ENCODE results near the gene TMEM87A. TPM values are rescaled to one million over a fixed set of nuclear protein-coding genes. Genes with fewer than 3 reads are reported as not detected.

Gene TMEM87A
- total and polyA plus RNA-seq, 2 donors (not counting 1 experiment from before 2014, with no cell fraction given) = 44.8 to 61.8 TPM

DNA sequence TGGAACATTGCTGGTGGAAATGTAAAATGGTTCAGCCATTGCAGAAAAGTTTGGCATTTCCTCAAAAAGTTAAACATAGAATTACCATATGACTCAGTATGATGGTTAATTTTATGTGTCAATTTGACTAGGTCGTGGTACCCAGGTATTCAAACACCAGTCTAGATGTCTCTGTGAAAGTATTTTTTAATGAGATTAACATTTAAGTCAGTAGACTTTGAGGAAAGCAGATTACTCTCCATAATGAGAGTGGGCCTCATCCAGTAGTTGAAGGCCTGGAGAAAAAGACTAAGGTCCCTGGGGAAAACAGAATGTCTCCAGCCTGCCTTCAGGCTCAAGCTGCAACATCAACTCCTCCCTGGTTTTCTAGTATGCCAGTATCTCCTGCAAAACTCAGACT is 42.3 kb upstream of the TMEM87A start:
- DNase-seq (ENCODE audit: low read depth in 2 of 2) = no peak
- Histone ChIP-seq H3K4me2 (ENCODE audit: extremely low read depth, insufficient read depth, low read length) (no peak overlapping the region), H3K36me3 (ENCODE audit: control insufficient read depth, insufficient read depth, low read length) (no peaks in the 10 kb centered on the region), H3K27me3 (ENCODE audit: control insufficient read depth, insufficient read depth, low read length) (no peaks in the 10 kb centered on the region), H2AFZ (ENCODE audit: low read length) (no peak overlapping the region), H3K27ac (ENCODE audit: insufficient read depth, low read length) (no peak overlapping the region), H3K9me3 (ENCODE audit: control insufficient read depth, insufficient read depth, low read depth, low read length) (no peaks in the 10 kb centered on the region), H3K4me1 (ENCODE audit: control insufficient read depth, extremely low read depth, insufficient read depth, low read length) (no peaks in the 10 kb centered on the region), H3K4me3 (replicated peaks in 1 of 4; ENCODE audit: control extremely low read depth in 1 of 4, insufficient read depth in 1 of 4, low read depth in 3 of 4, low read length in 4 of 4) (no peak overlapping the region), H3K79me2 (ENCODE audit: control insufficient read depth, insufficient read depth, low read length) (no peaks in the 10 kb centered on the region), H3K9ac (ENCODE audit: insufficient read depth, low read length) (no peak overlapping the region), H4K20me1 (ENCODE audit: control insufficient read depth, extremely low read depth, insufficient read depth, low read length) (no peaks in the 10 kb centered on the region)
- TF ChIP-seq EZH2 (IDR thresholded peaks at IDR 0.05; ENCODE audit: low read length, missing control alignments) = no peak
- TF ChIP-seq, protein P1, sequence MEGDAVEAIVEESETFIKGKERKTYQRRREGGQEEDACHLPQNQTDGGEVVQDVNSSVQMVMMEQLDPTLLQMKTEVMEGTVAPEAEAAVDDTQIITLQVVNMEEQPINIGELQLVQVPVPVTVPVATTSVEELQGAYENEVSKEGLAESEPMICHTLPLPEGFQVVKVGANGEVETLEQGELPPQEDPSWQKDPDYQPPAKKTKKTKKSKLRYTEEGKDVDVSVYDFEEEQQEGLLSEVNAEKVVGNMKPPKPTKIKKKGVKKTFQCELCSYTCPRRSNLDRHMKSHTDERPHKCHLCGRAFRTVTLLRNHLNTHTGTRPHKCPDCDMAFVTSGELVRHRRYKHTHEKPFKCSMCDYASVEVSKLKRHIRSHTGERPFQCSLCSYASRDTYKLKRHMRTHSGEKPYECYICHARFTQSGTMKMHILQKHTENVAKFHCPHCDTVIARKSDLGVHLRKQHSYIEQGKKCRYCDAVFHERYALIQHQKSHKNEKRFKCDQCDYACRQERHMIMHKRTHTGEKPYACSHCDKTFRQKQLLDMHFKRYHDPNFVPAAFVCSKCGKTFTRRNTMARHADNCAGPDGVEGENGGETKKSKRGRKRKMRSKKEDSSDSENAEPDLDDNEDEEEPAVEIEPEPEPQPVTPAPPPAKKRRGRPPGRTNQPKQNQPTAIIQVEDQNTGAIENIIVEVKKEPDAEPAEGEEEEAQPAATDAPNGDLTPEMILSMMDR (conservative IDR thresholded peaks at IDR 0.05 in 1 of 2, IDR thresholded peaks at IDR 0.05 in 1 of 2; ENCODE audit: low read depth in 1 of 2, low read length in 2 of 2) = no peak

DNA sequence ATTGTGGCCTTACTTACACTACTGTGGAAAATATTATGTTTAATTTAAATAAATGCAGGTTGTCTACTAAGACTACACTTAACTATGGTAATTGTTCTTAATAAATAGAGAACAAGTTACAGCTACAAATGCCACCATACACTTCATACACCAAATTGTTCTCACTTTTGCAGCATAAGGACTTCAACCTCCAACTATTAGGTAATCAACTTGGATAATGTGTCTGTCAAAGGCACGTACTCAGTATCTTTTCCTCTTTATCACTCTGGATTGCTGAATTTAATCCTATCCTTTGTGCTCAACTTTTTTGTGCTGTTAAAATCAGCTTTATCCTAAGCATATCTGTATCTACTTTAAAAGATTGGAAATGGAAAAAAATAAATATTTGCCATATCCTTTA is 41.6 kb upstream of the TMEM87A start:
- Histone ChIP-seq H2AFZ (ENCODE audit: low read length) (no peak overlapping the region), H3K9me3 (ENCODE audit: control insufficient read depth, insufficient read depth, low read depth, low read length) (no peaks in the 10 kb centered on the region), H3K4me1 (ENCODE audit: control insufficient read depth, extremely low read depth, insufficient read depth, low read length) (no peaks in the 10 kb centered on the region), H3K9ac (ENCODE audit: insufficient read depth, low read length) (no peak overlapping the region), H3K27ac (ENCODE audit: insufficient read depth, low read length) (no peak overlapping the region), H3K4me3 (replicated peaks in 1 of 4; ENCODE audit: control extremely low read depth in 1 of 4, insufficient read depth in 1 of 4, low read depth in 3 of 4, low read length in 4 of 4) (no peak overlapping the region), H3K36me3 (ENCODE audit: control insufficient read depth, insufficient read depth, low read length) (no peaks in the 10 kb centered on the region), H3K4me2 (ENCODE audit: extremely low read depth, insufficient read depth, low read length) (no peak overlapping the region), H4K20me1 (ENCODE audit: control insufficient read depth, extremely low read depth, insufficient read depth, low read length) (no peaks in the 10 kb centered on the region), H3K79me2 (ENCODE audit: control insufficient read depth, insufficient read depth, low read length) (no peaks in the 10 kb centered on the region), H3K27me3 (ENCODE audit: control insufficient read depth, insufficient read depth, low read length) (no peaks in the 10 kb centered on the region)
- DNase-seq (ENCODE audit: low read depth in 2 of 2) = no peak
- no peak for TF ChIP-seq EZH2 (IDR thresholded peaks at IDR 0.05; ENCODE audit: low read length, missing control alignments)
- TF ChIP-seq, protein P1 (conservative IDR thresholded peaks at IDR 0.05 in 1 of 2, IDR thresholded peaks at IDR 0.05 in 1 of 2; ENCODE audit: low read depth in 1 of 2, low read length in 2 of 2) = no peak

DNA sequence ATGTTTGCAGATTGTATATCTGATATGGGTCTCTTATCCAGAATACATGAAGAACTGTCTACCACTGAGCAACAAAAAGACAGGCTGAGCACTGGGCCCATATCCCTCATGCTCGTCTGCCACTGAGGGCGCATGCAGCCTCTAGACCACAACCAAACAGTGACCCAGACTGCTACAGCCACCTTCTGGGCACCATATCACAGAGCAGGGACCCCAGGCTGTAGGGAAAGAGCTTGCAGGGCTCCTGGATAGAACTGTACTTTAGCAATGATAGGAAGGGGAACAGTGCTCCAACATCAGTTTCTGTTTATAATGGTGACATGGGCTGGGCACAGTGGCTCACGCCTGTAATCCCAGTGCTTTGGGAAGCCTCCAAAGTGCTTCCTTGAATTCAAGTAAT is 40.2 kb upstream of the TMEM87A start:
- Histone ChIP-seq H3K4me2 (ENCODE audit: extremely low read depth, insufficient read depth, low read length) (no peak overlapping the region), H3K9ac (ENCODE audit: insufficient read depth, low read length) (no peak overlapping the region), H4K20me1 (ENCODE audit: control insufficient read depth, extremely low read depth, insufficient read depth, low read length) (no peaks in the 10 kb centered on the region), H3K36me3 (ENCODE audit: control insufficient read depth, insufficient read depth, low read length) (no peaks in the 10 kb centered on the region), H3K27ac (ENCODE audit: insufficient read depth, low read length) (no peak overlapping the region), H3K9me3 (ENCODE audit: control insufficient read depth, insufficient read depth, low read depth, low read length) (no peaks in the 10 kb centered on the region), H3K27me3 (ENCODE audit: control insufficient read depth, insufficient read depth, low read length) (no peaks in the 10 kb centered on the region), H2AFZ (ENCODE audit: low read length) (no peak overlapping the region), H3K79me2 (ENCODE audit: control insufficient read depth, insufficient read depth, low read length) (no peaks in the 10 kb centered on the region), H3K4me1 (ENCODE audit: control insufficient read depth, extremely low read depth, insufficient read depth, low read length) (no peaks in the 10 kb centered on the region), H3K4me3 (replicated peaks in 1 of 4; ENCODE audit: control extremely low read depth in 1 of 4, insufficient read depth in 1 of 4, low read depth in 3 of 4, low read length in 4 of 4) (no peak overlapping the region)
- DNase-seq (ENCODE audit: low read depth in 2 of 2) = no peak
- TF ChIP-seq, protein P1 (conservative IDR thresholded peaks at IDR 0.05 in 1 of 2, IDR thresholded peaks at IDR 0.05 in 1 of 2; ENCODE audit: low read depth in 1 of 2, low read length in 2 of 2) = no peak
